GM23338 (cell line): ENCODE results near the gene RIPOR3. TPM values are rescaled to one million over a fixed set of nuclear protein-coding genes. Genes with fewer than 3 reads are reported as not detected.

Experiments used
- CREB1 ChIP-seq: fragments of 250-450 bp; sonication (Bioruptor Pico); IDR thresholded peaks from 2 replicates; pipeline ENCODE4 v1.5.0; 2020; ENCODE audit warnings: low read depth, mild to moderate bottlenecking, moderate library complexity
- CTCF ChIP-seq, 2 experiments: fragments of 200-600 bp in 1 of 2; sonication (generic) in 1 of 2; conservative IDR thresholded peaks; 2 replicates each; pipeline versions ENCODE4 v1.5.1 to v1.6.1; 2016 to 2017; ENCODE audit warnings: antibody characterized with exemption in 2 of 2, low read depth in 2 of 2, mild to moderate bottlenecking in 2 of 2, moderate library complexity in 1 of 2
- EZH2 ChIP-seq: fragments of 200-600 bp; sonication (generic); IDR thresholded peaks from one replicate; pipeline ENCODE4 v1.8.0; 2017; ENCODE audit warnings: antibody characterized with exemption, mild to moderate bottlenecking, low read depth; ENCODE audit not compliant: unreplicated experiment
- JUNB ChIP-seq: IDR thresholded peaks from one replicate; pipeline ENCODE4 v1.6.1; 2016; ENCODE audit warnings: antibody characterized with exemption; ENCODE audit not compliant: unreplicated experiment
- POLR2AphosphoS5 ChIP-seq: IDR thresholded peaks from 2 replicates; pipeline ENCODE4 v1.6.1; 2016; ENCODE audit warnings: antibody characterized with exemption, low read depth
- REST ChIP-seq: IDR thresholded peaks from one replicate; pipeline ENCODE4 v1.6.1; 2018; ENCODE audit warnings: antibody characterized with exemption; ENCODE audit not compliant: unreplicated experiment
- STAT1 ChIP-seq: IDR thresholded peaks from one replicate; pipeline ENCODE4 v1.6.1; 2016; ENCODE audit warnings: antibody characterized with exemption; ENCODE audit not compliant: unreplicated experiment
- ZNF114 ChIP-seq: fragments of 250-450 bp; sonication (Bioruptor Pico); IDR thresholded peaks from 2 replicates; pipeline ENCODE4 v1.5.0; 2020; ENCODE audit warnings: mild to moderate bottlenecking, moderate library complexity
- ZNF462 ChIP-seq: fragments of 250-450 bp; sonication (Bioruptor Pico); IDR thresholded peaks from 2 replicates; pipeline ENCODE4 v1.5.0; 2020; ENCODE audit warnings: mild to moderate bottlenecking, moderate library complexity
- polyA plus RNA-seq: library from polyadenylated mRNA; unstranded; fragments of >200 nt; fragmentation: Nextera tagmentation; extraction: Ambion mirVana; gene quantifications from 2 replicates; pipeline ENCODE4 v1.2.1, GENCODE V29; 2016
- total RNA-seq: library from RNA; depleted of rRNA; stranded (reverse); fragments of >200 nt; shearing (Covaris generic); gene quantifications from 2 replicates; pipeline ENCODE4 v1.2.3, GENCODE V29; 2014

The RIPOR3 gene
- total and polyA plus RNA-seq, 2 experiments from 2014 or later: 4.9 to 6.3 TPM

GRCh38 chr20:50555662-50556061 is 135.7 kb downstream of the RIPOR3 start (continued):
- TF ChIP-seq ZNF462 (CRISPR knock-in tag) (no peak), JUNB (no peak), STAT1 (no peak), ZNF114 (CRISPR knock-in tag) (no peak), CTCF (conservative IDR thresholded peaks at IDR 0.05; ENCODE audit: low read depth in 2 of 2) (no peak), CREB1 (CRISPR knock-in tag) (no peak), REST (no peak), POLR2AphosphoS5 (no peak), EZH2 (no peak)
